B cell (primary cell): ENCODE results near the gene TNF. TPM values are rescaled to one million over a fixed set of nuclear protein-coding genes. Genes with fewer than 3 reads are reported as not detected.

Experiments
- ATAC-seq: fragments of 200-7000 bp; cut with Tn5 transposase; one replicate; pipeline ENCODE4 v1.10.0; 2021; ENCODE audit warnings: low read depth, mild to moderate bottlenecking, moderate number of reproducible peaks, moderate library complexity
- CTCF ChIA-PET: fragments of 350-600 bp; sonication (Branson Sonifier 250); formaldehyde crosslinking; loops from one replicate; lab custom pipeline; 2021; ENCODE audit warnings: antibody characterized with exemption, inconsistent platforms; lab: Charles Lee
- POLR2A ChIA-PET: fragments of 350-600 bp; sonication (Branson Sonifier 250); formaldehyde crosslinking; loops from one replicate; lab custom pipeline; 2021; ENCODE audit warnings: antibody characterized with exemption; lab: Charles Lee
- DNase-seq: peaks from one replicate; pipeline ENCODE4 v3.0.0; 2013
- H2AFZ ChIP-seq: 2 replicates; pipeline ENCODE4 v1.6.1; 2012; ENCODE audit warnings: mild to moderate bottlenecking, low read depth, low read length; ENCODE audit not compliant: insufficient read depth, poor library complexity, severe bottlenecking
- H3K27ac ChIP-seq, 2 donors: 1 replicate in 1 of 2; 2 replicates in 1 of 2; pipeline ENCODE4 v1.5.1; 2012 to 2013; ENCODE audit warnings: low read length in 2 of 2, mild to moderate bottlenecking in 2 of 2, moderate library complexity in 1 of 2
- H3K27me3 ChIP-seq, 4 experiments: fragments of 200-600 bp in 1 of 4; sonication (generic) in 1 of 4; replicated peaks in 1 of 4; 1 replicate in 2 of 4; 2 replicates in 2 of 4; pipeline versions ENCODE4 v1.6.1 to v1.7.0; 2013 to 2016; ENCODE audit warnings: low read length in 3 of 4, mild to moderate bottlenecking in 2 of 4, mixed read lengths in 1 of 4, moderate library complexity in 1 of 4; ENCODE audit not compliant: insufficient read depth in 4 of 4, control insufficient read depth in 3 of 4; ENCODE audit errors: control extremely low read depth in 1 of 4
- H3K36me3 ChIP-seq, 2 experiments: replicated peaks in 1 of 2; 1 replicate in 1 of 2; 2 replicates in 1 of 2; pipeline versions ENCODE4 v1.6.1 to v1.7.1; 2013; ENCODE audit warnings: low read length in 1 of 2; ENCODE audit not compliant: insufficient read depth in 2 of 2, control insufficient read depth in 1 of 2; ENCODE audit errors: control extremely low read depth in 1 of 2, extremely low read depth in 1 of 2
- H3K4me1 ChIP-seq, 2 donors: fragments of 200-600 bp in 1 of 2; sonication (generic) in 1 of 2; 1 replicate in 1 of 2; 2 replicates in 1 of 2; pipeline versions ENCODE4 v1.5.1 to v1.6.1; 2013 to 2017; ENCODE audit warnings: low read length in 2 of 2; ENCODE audit not compliant: control insufficient read depth in 2 of 2, insufficient read depth in 2 of 2
- H3K4me2 ChIP-seq: replicated peaks from 2 replicates; pipeline ENCODE3; 2012; ENCODE audit warnings: mild to moderate bottlenecking, low read depth, low read length; ENCODE audit not compliant: poor library complexity, severe bottlenecking
- H3K4me3 ChIP-seq, 5 experiments: fragments of 200-600 bp in 1 of 5; sonication (generic) in 1 of 5; 1 replicate in 3 of 5; 2 replicates in 2 of 5; pipeline versions ENCODE4 v1.5.1 to v1.7.0; 2011 to 2016; ENCODE audit warnings: low read length in 4 of 5, mild to moderate bottlenecking in 4 of 5, low read depth in 2 of 5, control low read depth in 1 of 5, moderate library complexity in 1 of 5; ENCODE audit not compliant: insufficient read depth in 1 of 5; ENCODE audit errors: control extremely low read depth in 1 of 5, extremely low read depth in 1 of 5
- H3K79me2 ChIP-seq: fragments of 200-600 bp; sonication (generic); one replicate; pipeline ENCODE4 v1.6.0; 2016; ENCODE audit warnings: low read length; ENCODE audit not compliant: control insufficient read depth, insufficient read depth
- H3K9ac ChIP-seq: fragments of 200-600 bp; sonication (generic); 2 replicates; pipeline ENCODE4 v1.6.1; 2017; ENCODE audit warnings: mild to moderate bottlenecking, low read length, moderate library complexity
- H3K9me3 ChIP-seq, 3 donors: one replicate each; pipeline versions ENCODE4 v1.6.1 to v1.7.1; 2013; ENCODE audit warnings: low read length in 2 of 3; ENCODE audit not compliant: control insufficient read depth in 2 of 3, insufficient read depth in 1 of 3; ENCODE audit errors: control extremely low read depth in 1 of 3
- H4K20me1 ChIP-seq: 2 replicates; pipeline ENCODE4 v1.6.0; 2012; ENCODE audit warnings: mild to moderate bottlenecking, low read length; ENCODE audit not compliant: insufficient read depth, control insufficient read depth, poor library complexity, severe bottlenecking
- H3K27ac Mint-ChIP-seq: one replicate; pipeline ENCODE4 v1.8.0; 2021; ENCODE audit warnings: mixed read lengths
- H3K27me3 Mint-ChIP-seq: one replicate; pipeline ENCODE4 v1.8.0; 2021; ENCODE audit warnings: mixed read lengths
- H3K4me1 Mint-ChIP-seq: one replicate; pipeline ENCODE4 v1.8.0; 2021; ENCODE audit warnings: mixed read lengths
- H3K4me3 Mint-ChIP-seq: one replicate; pipeline ENCODE4 v1.8.0; 2021; ENCODE audit warnings: mixed read lengths
- H3K9me3 Mint-ChIP-seq: one replicate; pipeline ENCODE4 v1.8.0; 2022; ENCODE audit warnings: mixed read lengths; ENCODE audit not compliant: insufficient read depth
- CTCF ChIP-seq: fragments of 200-600 bp; IDR thresholded peaks from one replicate; pipeline ENCODE4 v1.8.0; 2022; ENCODE audit warnings: antibody characterized with exemption, mild to moderate bottlenecking
- EZH2 ChIP-seq: IDR thresholded peaks from 2 replicates; pipeline ENCODE4 v1.6.1; 2012; ENCODE audit warnings: borderline replicate concordance, low read depth, mild to moderate bottlenecking, moderate library complexity, low read length; ENCODE audit not compliant: insufficient read depth, poor library complexity, severe bottlenecking
- WGBS: methylation state at CpG from one replicate; pipeline ENCODE4 v1.1.5; 2013; ENCODE audit warnings: missing lambda C conversion rate; ENCODE audit not compliant: insufficient coverage; 5-methylcytosine and 5-hydroxymethylcytosine counted together
- intact Hi-C: fragments of 100-400 bp; cut with micrococcal nuclease; formaldehyde crosslinking; loops from one replicate; pipeline ENCODE4 v1.10.0; 2022
- polyA plus RNA-seq: library from polyadenylated mRNA; depleted of rRNA; stranded (reverse); fragments of >200 nt; gene quantifications from 2 replicates; pipeline ENCODE4 v1.2.3, GENCODE V29; 2012
- total RNA-seq, 2 donors: library from RNA; stranded (reverse); fragments of 120-200 nt in 1 of 2; gene quantifications; 1 replicate in 1 of 2; 2 replicates in 1 of 2; pipeline versions ENCODE4 v1.2.3 to v1.2.4, GENCODE V29; 2013 to 2022

The TNF gene
- total and polyA plus RNA-seq, 2 donors (not counting 1 experiment from before 2014, with no cell fraction given), result 21.9 to 22.2 TPM

GRCh38 chr6:31610968-31611367, 35.6 kb downstream of the TNF start:
- no peaks in the 10 kb centered on the region for H3K79me2 ChIP-seq
- no peaks in the 10 kb centered on the region for H3K9me3 Mint-ChIP-seq
- H3K9me3 ChIP-seq, result no peaks in the 10 kb centered on the region
- 95% methylated on average over 4 of the region's 4 CpGs for WGBS
- no peak overlapping the region for H2AFZ ChIP-seq
- no peak overlapping the region for H3K4me3 ChIP-seq
- no peaks in the 10 kb centered on the region for H3K27me3 ChIP-seq
- no peak for DNase-seq
- H3K9ac ChIP-seq, result no peak overlapping the region
- H3K27me3 Mint-ChIP-seq, result no peaks in the 10 kb centered on the region
- TF ChIP-seq CTCF (no peak), EZH2 (no peak)
- peaks cover 20 to 21% of the 10 kb centered on the region in 2 donors for H3K4me1 ChIP-seq
- POLR2A ChIA-PET, result no interaction called here
- H3K4me2 ChIP-seq, result no peak overlapping the region
- no peak for ATAC-seq
- H4K20me1 ChIP-seq, result no peaks in the 10 kb centered on the region
- peaks cover 22% of the 10 kb centered on the region for H3K4me1 Mint-ChIP-seq
- H3K36me3 ChIP-seq, result no peaks in the 10 kb centered on the region
- H3K4me3 Mint-ChIP-seq, result no peak overlapping the region
- no peak overlapping the region for H3K27ac Mint-ChIP-seq
- H3K27ac ChIP-seq, result no peak overlapping the region
- CTCF ChIA-PET, result interaction anchor here (0.6 to 2.8 kb wide), 5 partner anchors 11 to 60 kb away, joined by 4 to 28 read pairs (median 6); no protein-coding TSS in a partner anchor
- intact Hi-C loops, result no loop called here

GRCh38 chr6:31614075-31614619, 38.8 kb downstream of the TNF start:
- Histone ChIP-seq H3K4me3 (no peak overlapping the region), H2AFZ (peak overlapping the region; percentile 55), H3K27ac (peak overlapping the region; percentile 26 to 68), H3K9me3 (peaks cover 0 to 2% (median 0%) of the 10 kb centered on the region in 3 donors), H3K36me3 (no peaks in the 10 kb centered on the region), H3K27me3 (no peaks in the 10 kb centered on the region), H3K4me2 (peak overlapping the region; percentile 61), H3K79me2 (no peaks in the 10 kb centered on the region), H3K4me1 (peaks cover 27 to 30% of the 10 kb centered on the region in 2 donors), H4K20me1 (no peaks in the 10 kb centered on the region), H3K9ac (no peak overlapping the region)
- H3K27me3 Mint-ChIP-seq, result no peaks in the 10 kb centered on the region
- H3K9me3 Mint-ChIP-seq, result no peaks in the 10 kb centered on the region
- peaks cover 33% of the 10 kb centered on the region for H3K4me1 Mint-ChIP-seq
- intact Hi-C loops, result no loop called here
- CTCF ChIA-PET, result interaction anchor here (0.8 to 5.6 kb wide), 4 partner anchors 17 to 41 kb away, joined by 3 to 44 read pairs (median 3); partner anchors contain the start of gene LTB
- ATAC-seq, result peak; percentile 69
- no peak for TF ChIP-seq CTCF
- no peak for TF ChIP-seq EZH2
- POLR2A ChIA-PET, result no interaction called here
- 70% methylated on average over 3 of the region's 8 CpGs for WGBS
- H3K27ac Mint-ChIP-seq, result peak overlapping the region; percentile 89
- DNase-seq, result peak; percentile 60
- peak overlapping the region; percentile 70 for H3K4me3 Mint-ChIP-seq
